K562 (cell line): ENCODE data around the gene ZMAT3. TPM values are rescaled to one million over a fixed set of nuclear protein-coding genes. Genes with fewer than 3 reads are reported as not detected.

ENCODE experiments used
- ATAC-seq: fragments of 200-7000 bp; cut with Tn5 transposase; 3 replicates; pipeline ENCODE4 v1.9.1; 2020; ENCODE audit warnings: moderate library complexity
- BruUV-seq: library from RNA; stranded (reverse); fragments of 400-500 nt; replicated peaks from 2 replicates; lab custom pipeline; 2021; lab: Mats Ljungman, UMichigan
- CTCF ChIA-PET: fragments of 300-600 bp; formaldehyde crosslinking; extraction: SDS; loops from one replicate; lab custom pipeline; 2021; ENCODE audit warnings: low intra/inter-chr PET ratio; lab: Yijun Ruan, JAX
- POLR2A ChIA-PET: fragments of 300-600, 350-650 bp; sonication (Branson Sonifier 250); formaldehyde crosslinking; extraction: SDS; loops from one replicate; lab custom pipeline; 2021; ENCODE audit warnings: antibody characterized with exemption, inconsistent platforms; lab: Yijun Ruan, JAX
- DNase-seq, 4 experiments: peaks; one replicate each; pipeline versions ENCODE4 v3.0.0 to v3.0.0-alpha.2; 2011 to 2018; ENCODE audit warnings: low spot score in 3 of 4, mixed read lengths in 3 of 4; ENCODE audit errors: extremely low read depth in 1 of 4
- FAIRE-seq: peaks from 2 replicates; lab custom pipeline; 2011; peaks lifted over from hg19 to GRCh38; lab: Jason Lieb, UNC
- H2AFZ ChIP-seq: 2 replicates; pipeline ENCODE4 v1.6.0; 2011; ENCODE audit warnings: low read depth, low read length, control low read depth, inconsistent platforms
- H3K27ac ChIP-seq: fragments of 200-600 bp; 3 replicates; pipeline ENCODE4 v1.8.0; 2011; ENCODE audit warnings: low read depth, mild to moderate bottlenecking, control low read depth, inconsistent platforms, low read length, moderate library complexity, mixed read lengths; ENCODE audit errors: extremely low read depth
- H3K27me3 ChIP-seq, 2 experiments: fragments of 300-600 bp in 1 of 2; 2 replicates in 1 of 2; 3 replicates in 1 of 2; pipeline versions ENCODE4 v1.6.0 to v1.8.0; 2011; ENCODE audit warnings: inconsistent platforms in 2 of 2, low read length in 2 of 2, mild to moderate bottlenecking in 1 of 2, mixed read lengths in 1 of 2, moderate library complexity in 1 of 2; ENCODE audit not compliant: control insufficient read depth in 2 of 2, insufficient read depth in 2 of 2
- H3K36me3 ChIP-seq: fragments of 300-600 bp; 3 replicates; pipeline ENCODE4 v1.8.0; 2011; ENCODE audit warnings: mild to moderate bottlenecking, low read length, inconsistent platforms; ENCODE audit not compliant: control insufficient read depth, insufficient read depth
- H3K4me1 ChIP-seq, 2 experiments: fragments of 200-600 bp in 1 of 2; replicated peaks in 1 of 2; 2 replicates in 1 of 2; 3 replicates in 1 of 2; pipeline versions ENCODE4 v1.5.1 to v1.8.0; 2011; ENCODE audit warnings: inconsistent platforms in 2 of 2, low read length in 2 of 2, mild to moderate bottlenecking in 1 of 2, mixed read lengths in 1 of 2, moderate library complexity in 1 of 2; ENCODE audit not compliant: control insufficient read depth in 2 of 2, insufficient read depth in 2 of 2
- H3K4me2 ChIP-seq: 2 replicates; pipeline ENCODE4 v1.6.1; 2011; ENCODE audit warnings: low read length, control low read depth, inconsistent platforms, mixed read lengths; ENCODE audit not compliant: insufficient read depth
- H3K4me3 ChIP-seq: fragments of 200-600 bp; sonication (generic), shearing (Covaris generic); 2 replicates; pipeline ENCODE4 v1.5.1; 2016; ENCODE audit warnings: control low read depth, inconsistent platforms
- H3K79me2 ChIP-seq: fragments of 200-600 bp; 3 replicates; pipeline ENCODE4 v1.8.0; 2011; ENCODE audit warnings: low read length, inconsistent platforms; ENCODE audit not compliant: control insufficient read depth, insufficient read depth
- H3K9ac ChIP-seq, 2 experiments: 2 replicates each; pipeline versions ENCODE4 v1.6.0 to v1.6.1; 2011; ENCODE audit warnings: low read depth in 2 of 2, low read length in 2 of 2, control low read depth in 1 of 2, inconsistent platforms in 1 of 2, mild to moderate bottlenecking in 1 of 2, mixed read lengths in 1 of 2; ENCODE audit not compliant: insufficient read depth in 1 of 2
- H3K9me1 ChIP-seq: one replicate; pipeline ENCODE4 v1.6.0; 2011; ENCODE audit warnings: inconsistent platforms, mild to moderate bottlenecking, low read length, moderate library complexity; ENCODE audit not compliant: control insufficient read depth, insufficient read depth
- H3K9me3 ChIP-seq: replicated peaks from 2 replicates; pipeline ENCODE4 v1.5.1; 2011; ENCODE audit warnings: low read depth, low read length, inconsistent platforms; ENCODE audit not compliant: control insufficient read depth, insufficient read depth
- H4K20me1 ChIP-seq: replicated peaks from 2 replicates; pipeline ENCODE4 v1.6.1; 2011; ENCODE audit warnings: low read length, inconsistent platforms, mixed read lengths; ENCODE audit not compliant: control insufficient read depth, insufficient read depth
- GATA2 ChIP-seq: sonication (generic); formaldehyde crosslinking; IDR thresholded peaks from 2 replicates; pipeline ENCODE4 v1.4.0; 2020; ENCODE audit warnings: mild to moderate bottlenecking, missing genetic modification reagents
- MEF2D ChIP-seq: conservative IDR thresholded peaks from 2 replicates; pipeline ENCODE4 v1.6.1; 2016; ENCODE audit warnings: low read depth, missing genetic modification characterization, missing compliant biosample characterization
- NFE2L1 ChIP-seq: fragments of 450-650 bp; IDR thresholded peaks from 2 replicates; pipeline ENCODE4 v1.6.1; 2016; ENCODE audit warnings: missing genetic modification characterization, low read depth, mild to moderate bottlenecking, missing compliant biosample characterization, moderate library complexity, borderline replicate concordance
- TEAD4 ChIP-seq, 2 experiments: sonication (generic) in 1 of 2; formaldehyde crosslinking in 1 of 2; IDR thresholded peaks; 2 replicates each; pipeline versions ENCODE4 v1.6.1 to v1.8.0; 2012 to 2022; ENCODE audit warnings: borderline replicate concordance in 1 of 2, inconsistent platforms in 1 of 2, low read length in 1 of 2, mild to moderate bottlenecking in 1 of 2, missing genetic modification reagents in 1 of 2
- ZFP36 ChIP-seq: fragments of 150-350 bp; IDR thresholded peaks from 2 replicates; pipeline ENCODE4 v1.6.1; 2018; ENCODE audit warnings: low read length, low read depth; ENCODE audit not compliant: partially characterized antibody
- ZNF766 ChIP-seq: fragments of 200-800 bp; sonication (Bioruptor generic); conservative IDR thresholded peaks from 2 replicates; pipeline ENCODE4 v1.6.1; 2016; ENCODE audit warnings: missing genetic modification characterization, missing compliant biosample characterization
- WGBS: fragments of 100-300 bp; shearing (Covaris generic); methylation state at CpG from one replicate; pipeline ENCODE4 v1.1.6; 2016; ENCODE audit warnings: low coverage, mixed read lengths; ENCODE audit not compliant: insufficient coverage; ENCODE audit errors: missing lambda C conversion rate; 5-methylcytosine and 5-hydroxymethylcytosine counted together
- in situ Hi-C: fragments of 300-500 bp; cut with MboI; formaldehyde crosslinking; loops from 4 replicates; pipeline ENCODE4 v1.15.0; 2018; ENCODE audit warnings: inconsistent platforms, mixed read lengths
- intact Hi-C: fragments of 100-400 bp; cut with micrococcal nuclease; formaldehyde crosslinking; loops from 2 replicates; pipeline ENCODE4 v1.14.2; 2022
- polyA plus RNA-seq, 8 experiments: library from polyadenylated mRNA; depleted of rRNA in 4 of 8; stranded (reverse) in 5 of 8; unstranded in 3 of 8; fragments of >200 nt; fragmentation: Nextera tagmentation in 2 of 8; fragmentation: Illumina TruSeq in 1 of 8; extraction: Ambion mirVana in 2 of 8; extraction: Trizol in 1 of 8; gene quantifications; 2 replicates each; pipeline versions ENCODE4 v1.2.1 to v1.2.3, GENCODE V29; 2011 to 2014; ENCODE audit warnings: inconsistent platforms in 1 of 8, missing spikeins in 1 of 8
- total RNA-seq, 7 experiments: library from RNA; depleted of rRNA in 6 of 7; stranded (reverse); fragments of >200 nt in 6 of 7; fragmentation: Illumina TruSeq in 2 of 7; extraction: Trizol in 2 of 7; gene quantifications; 2 replicates each; pipeline versions ENCODE4 v1.2.1 to v1.2.3, GENCODE V29; 2011 to 2021; ENCODE audit warnings: low replicate concordance in 1 of 7
- TF ChIP-seq, protein P1 (sequence below): fragments of 150-350 bp; IDR thresholded peaks from 2 replicates; pipeline ENCODE4 v1.6.1; 2014; ENCODE audit warnings: low read depth, mild to moderate bottlenecking, low read length, borderline replicate concordance
- TF ChIP-seq, protein P2 (sequence below): fragments of 450-650 bp; formaldehyde crosslinking; IDR thresholded peaks from 2 replicates; pipeline ENCODE4 v1.4.0; 2020; ENCODE audit warnings: mild to moderate bottlenecking, moderate library complexity

ZMAT3 gene
- total and polyA plus RNA-seq, 9 of the 15 experiments (the other 6 are each of a cell fraction or from before 2014, with no cell fraction given): 0.87 to 5.1 (median 3.9) TPM

GRCh38 chr3:178990293-178990692, 81.3 kb downstream of the ZMAT3 start:
- in situ Hi-C loops: no loop called here
- Histone ChIP-seq H3K4me1 (no peaks in the 10 kb centered on the region), H3K79me2 (no peaks in the 10 kb centered on the region), H3K27ac (no peak overlapping the region), H3K9me3 (peaks cover 5% of the 10 kb centered on the region; the same call in 1 of the 2 replicates), H3K4me2 (no peak overlapping the region), H2AFZ (no peak overlapping the region), H3K27me3 (no peaks in the 10 kb centered on the region), H3K9me1 (no peaks in the 10 kb centered on the region), H4K20me1 (no peaks in the 10 kb centered on the region), H3K9ac (no peak overlapping the region), H3K36me3 (no peaks in the 10 kb centered on the region), H3K4me3 (no peak overlapping the region)
- ATAC-seq: no peak
- FAIRE-seq: no peak
- DNase-seq: no peak
- POLR2A ChIA-PET: no interaction called here
- 0% methylated on average over 2 of the region's 3 CpGs for WGBS
- CTCF ChIA-PET: no interaction called here
- no TSS peak for BruUV-seq
- TF ChIP-seq NFE2L1 (tag) (no peak), GATA2 (CRISPR knock-in tag) (no peak), ZNF766 (CRISPR knock-in tag) (no peak), TEAD4 (IDR thresholded peaks at IDR 0.05; ENCODE audit: low read length) (no peak), TEAD4 (CRISPR knock-in tag; IDR thresholded peaks at IDR 0.05; ENCODE audit: borderline replicate concordance) (no peak), MEF2D (no peak), ZFP36 (peak; percentile 54)
- TF ChIP-seq, protein P1, sequence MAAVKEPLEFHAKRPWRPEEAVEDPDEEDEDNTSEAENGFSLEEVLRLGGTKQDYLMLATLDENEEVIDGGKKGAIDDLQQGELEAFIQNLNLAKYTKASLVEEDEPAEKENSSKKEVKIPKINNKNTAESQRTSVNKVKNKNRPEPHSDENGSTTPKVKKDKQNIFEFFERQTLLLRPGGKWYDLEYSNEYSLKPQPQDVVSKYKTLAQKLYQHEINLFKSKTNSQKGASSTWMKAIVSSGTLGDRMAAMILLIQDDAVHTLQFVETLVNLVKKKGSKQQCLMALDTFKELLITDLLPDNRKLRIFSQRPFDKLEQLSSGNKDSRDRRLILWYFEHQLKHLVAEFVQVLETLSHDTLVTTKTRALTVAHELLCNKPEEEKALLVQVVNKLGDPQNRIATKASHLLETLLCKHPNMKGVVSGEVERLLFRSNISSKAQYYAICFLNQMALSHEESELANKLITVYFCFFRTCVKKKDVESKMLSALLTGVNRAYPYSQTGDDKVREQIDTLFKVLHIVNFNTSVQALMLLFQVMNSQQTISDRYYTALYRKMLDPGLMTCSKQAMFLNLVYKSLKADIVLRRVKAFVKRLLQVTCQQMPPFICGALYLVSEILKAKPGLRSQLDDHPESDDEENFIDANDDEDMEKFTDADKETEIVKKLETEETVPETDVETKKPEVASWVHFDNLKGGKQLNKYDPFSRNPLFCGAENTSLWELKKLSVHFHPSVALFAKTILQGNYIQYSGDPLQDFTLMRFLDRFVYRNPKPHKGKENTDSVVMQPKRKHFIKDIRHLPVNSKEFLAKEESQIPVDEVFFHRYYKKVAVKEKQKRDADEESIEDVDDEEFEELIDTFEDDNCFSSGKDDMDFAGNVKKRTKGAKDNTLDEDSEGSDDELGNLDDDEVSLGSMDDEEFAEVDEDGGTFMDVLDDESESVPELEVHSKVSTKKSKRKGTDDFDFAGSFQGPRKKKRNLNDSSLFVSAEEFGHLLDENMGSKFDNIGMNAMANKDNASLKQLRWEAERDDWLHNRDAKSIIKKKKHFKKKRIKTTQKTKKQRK: no peak
- TF ChIP-seq, protein P2, sequence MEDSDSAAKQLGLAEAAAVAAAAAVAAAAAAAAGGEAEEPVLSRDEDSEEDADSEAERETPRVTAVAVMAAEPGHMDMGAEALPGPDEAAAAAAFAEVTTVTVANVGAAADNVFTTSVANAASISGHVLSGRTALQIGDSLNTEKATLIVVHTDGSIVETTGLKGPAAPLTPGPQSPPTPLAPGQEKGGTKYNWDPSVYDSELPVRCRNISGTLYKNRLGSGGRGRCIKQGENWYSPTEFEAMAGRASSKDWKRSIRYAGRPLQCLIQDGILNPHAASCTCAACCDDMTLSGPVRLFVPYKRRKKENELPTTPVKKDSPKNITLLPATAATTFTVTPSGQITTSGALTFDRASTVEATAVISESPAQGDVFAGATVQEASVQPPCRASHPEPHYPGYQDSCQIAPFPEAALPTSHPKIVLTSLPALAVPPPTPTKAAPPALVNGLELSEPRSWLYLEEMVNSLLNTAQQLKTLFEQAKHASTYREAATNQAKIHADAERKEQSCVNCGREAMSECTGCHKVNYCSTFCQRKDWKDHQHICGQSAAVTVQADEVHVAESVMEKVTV: no peak
- intact Hi-C loops: no loop called here
